ENCODE results near the gene ASCC1.
"Not testable (repeated sequence)": the region's sequence is repeated elsewhere in the genome, so short reads cannot be mapped to it uniquely, and the experiment has no call there.

ASCC1 gene

GRCh38 chr10:72227826-72228225 is 11.8 kb upstream of the ASCC1 start:
- peaks cover 22% of the 10 kb centered on the region; the same call in 1 of the 2 replicates for H3K79me2 ChIP-seq (ENCODE audit: insufficient read depth, low read length)
- no peak overlapping the region for H3K4me3 ChIP-seq (ENCODE audit: insufficient read depth, low read length, poor library complexity, severe bottlenecking)
- no peak overlapping the region for H3K9ac ChIP-seq (ENCODE audit: low read length)
- no peak overlapping the region for H3K27ac ChIP-seq (ENCODE audit: low read depth, low read length)
- peaks cover 7% of the 10 kb centered on the region; the same call in 1 of the 2 replicates for H3F3A ChIP-seq (ENCODE audit: insufficient read depth)
- TF ChIP-seq CTCF (IDR thresholded peaks at IDR 0.05; ENCODE audit: insufficient read depth, low read length, poor library complexity, severe bottlenecking) (no peak), EZH2phosphoT487 (conservative IDR thresholded peaks at IDR 0.05; ENCODE audit: low read length) (no peak)
- no peaks in the 10 kb centered on the region for H3K9me3 ChIP-seq (ENCODE audit: insufficient read depth, low read length)
- H3K36me3 ChIP-seq (ENCODE audit: low read length), result no peaks in the 10 kb centered on the region
- no peaks in the 10 kb centered on the region for H4K20me1 ChIP-seq (ENCODE audit: low read depth, low read length)
- no peaks in the 10 kb centered on the region for H3K27me3 ChIP-seq (ENCODE audit: low read length)
- no peak overlapping the region for H3K4me2 ChIP-seq (ENCODE audit: low read depth, low read length, poor library complexity, severe bottlenecking)
- no peaks in the 10 kb centered on the region for H3K9me2 ChIP-seq (replicated peaks; ENCODE audit: insufficient read depth, low read length)
- no peak overlapping the region for H2AFZ ChIP-seq (ENCODE audit: low read depth, low read length, severe bottlenecking)

GRCh38 chr10:72226418-72227027 is 10.4 kb upstream of the ASCC1 start:
- Histone ChIP-seq H3K9me2 (replicated peaks; ENCODE audit: insufficient read depth, low read length) (no peaks in the 10 kb centered on the region), H3K9me3 (ENCODE audit: insufficient read depth, low read length) (no peaks in the 10 kb centered on the region), H3K79me2 (ENCODE audit: insufficient read depth, low read length) (peaks cover 22% of the 10 kb centered on the region; the same call in 1 of the 2 replicates), H3F3A (ENCODE audit: insufficient read depth) (peaks cover 7% of the 10 kb centered on the region; the same call in 1 of the 2 replicates), H4K20me1 (ENCODE audit: low read depth, low read length) (no peaks in the 10 kb centered on the region), H3K36me3 (ENCODE audit: low read length) (no peaks in the 10 kb centered on the region), H3K27me3 (ENCODE audit: low read length) (no peaks in the 10 kb centered on the region), H3K27ac (ENCODE audit: low read depth, low read length) (no peak overlapping the region), H3K4me2 (ENCODE audit: low read depth, low read length, poor library complexity, severe bottlenecking) (no peak overlapping the region), H3K4me3 (ENCODE audit: insufficient read depth, low read length, poor library complexity, severe bottlenecking) (no peak overlapping the region), H2AFZ (ENCODE audit: low read depth, low read length, severe bottlenecking) (no peak overlapping the region), H3K9ac (ENCODE audit: low read length) (no peak overlapping the region)
- no peak for TF ChIP-seq CTCF (IDR thresholded peaks at IDR 0.05; ENCODE audit: insufficient read depth, low read length, poor library complexity, severe bottlenecking)
- no peak for TF ChIP-seq EZH2phosphoT487 (conservative IDR thresholded peaks at IDR 0.05; ENCODE audit: low read length)

- peaks cover 28% of the 10 kb centered on the region; the same call in 1 of the 2 replicates for H3K79me2 ChIP-seq (ENCODE audit: insufficient read depth, low read length)
- H3F3A ChIP-seq (ENCODE audit: insufficient read depth); H3K27me3 ChIP-seq (ENCODE audit: low read length); H4K20me1 ChIP-seq (ENCODE audit: low read depth, low read length); H3K9me3 ChIP-seq (ENCODE audit: insufficient read depth, low read length); H3K4me2 ChIP-seq (ENCODE audit: low read depth, low read length, poor library complexity, severe bottlenecking); H3K9ac ChIP-seq (ENCODE audit: low read length); H2AFZ ChIP-seq (ENCODE audit: low read depth, low read length, severe bottlenecking); H3K36me3 ChIP-seq (ENCODE audit: low read length); H3K27ac ChIP-seq (ENCODE audit: low read depth, low read length); H3K4me3 ChIP-seq (ENCODE audit: insufficient read depth, low read length, poor library complexity, severe bottlenecking); H3K9me2 ChIP-seq (replicated peaks; ENCODE audit: insufficient read depth, low read length): not testable (repeated sequence)
Observed at GRCh38 chr10:72224191-72224590, 8.1 kb upstream of the ASCC1 start.

GRCh38 chr10:72223743-72224101 is 7.6 kb upstream of the ASCC1 start:
- peaks cover 10% of the 10 kb centered on the region for H3F3A ChIP-seq (ENCODE audit: insufficient read depth)
- H3K9me3 ChIP-seq (ENCODE audit: insufficient read depth, low read length), result no peaks in the 10 kb centered on the region
- TF ChIP-seq CTCF (IDR thresholded peaks at IDR 0.05; ENCODE audit: insufficient read depth, low read length, poor library complexity, severe bottlenecking) (no peak), EZH2phosphoT487 (conservative IDR thresholded peaks at IDR 0.05; ENCODE audit: low read length) (no peak)
- H3K4me3 ChIP-seq (ENCODE audit: insufficient read depth, low read length, poor library complexity, severe bottlenecking), result no peak overlapping the region
- no peaks in the 10 kb centered on the region; the same call in 1 of the 2 replicates for H3K36me3 ChIP-seq (ENCODE audit: low read length)
- no peak overlapping the region for H3K27ac ChIP-seq (ENCODE audit: low read depth, low read length)
- H2AFZ ChIP-seq (ENCODE audit: low read depth, low read length, severe bottlenecking), result no peak overlapping the region
- H3K9me2 ChIP-seq (replicated peaks; ENCODE audit: insufficient read depth, low read length), result no peaks in the 10 kb centered on the region
- no peak overlapping the region for H3K9ac ChIP-seq (ENCODE audit: low read length)
- no peaks in the 10 kb centered on the region for H3K27me3 ChIP-seq (ENCODE audit: low read length)
- no peak overlapping the region for H3K4me2 ChIP-seq (ENCODE audit: low read depth, low read length, poor library complexity, severe bottlenecking)
- peaks cover 30% of the 10 kb centered on the region for H3K79me2 ChIP-seq (ENCODE audit: insufficient read depth, low read length)
- H4K20me1 ChIP-seq (ENCODE audit: low read depth, low read length), result 0 out of 2 replicates have a peak, but pooled peaks cover under 1% of the 10 kb centered on the region

Measured in SU-DHL-6 (cell line).